IMR-90 (cell line): ENCODE measurements around the gene ZNF593. TPM values are rescaled to one million over a fixed set of nuclear protein-coding genes. Genes with fewer than 3 reads are reported as not detected.

Source experiments
- ATAC-seq: fragments of 200-7000 bp; cut with Tn5 transposase; 2 replicates; pipeline ENCODE4 v1.9.1; 2020; ENCODE audit warnings: low read depth, mild to moderate bottlenecking, moderate library complexity
- BruUV-seq: library from RNA; stranded (reverse); fragments of 400-500 nt; replicated peaks from 2 replicates; lab custom pipeline; 2021; lab: Mats Ljungman, UMichigan
- CTCF ChIA-PET: fragments of 300-600 bp; formaldehyde crosslinking; extraction: SDS; loops from one replicate; lab custom pipeline; 2021; ENCODE audit warnings: antibody characterized with exemption; lab: Yijun Ruan, JAX
- POLR2A ChIA-PET: fragments of 300-600 bp; sonication (Branson Sonifier 250); formaldehyde crosslinking; loops from one replicate; lab custom pipeline; 2022; ENCODE audit warnings: antibody characterized with exemption; ENCODE audit not compliant: unreplicated experiment; lab: Charles Lee
- DNase-seq: peaks from one replicate; pipeline ENCODE4 v3.0.0; 2013
- H2AFZ ChIP-seq: replicated peaks from 2 replicates; pipeline ENCODE3; 2013; ENCODE audit warnings: low read length, mild to moderate bottlenecking; ENCODE audit not compliant: poor library complexity
- H2AK5ac ChIP-seq: 2 replicates; pipeline ENCODE4 v1.6.1; 2013; ENCODE audit warnings: low read depth, low read length, inconsistent platforms
- H2AK9ac ChIP-seq: replicated peaks from 2 replicates; pipeline ENCODE3; 2013; ENCODE audit warnings: mild to moderate bottlenecking, low read depth, low read length, moderate library complexity; ENCODE audit not compliant: poor library complexity
- H2BK120ac ChIP-seq: 2 replicates; pipeline ENCODE4 v1.6.1; 2013; ENCODE audit warnings: low read depth, low read length, inconsistent platforms
- H2BK15ac ChIP-seq: 3 replicates; pipeline ENCODE4 v1.6.1; 2013; ENCODE audit warnings: low read depth, low read length, inconsistent platforms
- H2BK20ac ChIP-seq: 2 replicates; pipeline ENCODE4 v1.6.1; 2013; ENCODE audit warnings: low read depth, mild to moderate bottlenecking, inconsistent platforms, low read length, moderate library complexity
- H2BK5ac ChIP-seq: 2 replicates; pipeline ENCODE4 v1.6.1; 2013; ENCODE audit warnings: mild to moderate bottlenecking, low read depth, low read length, inconsistent platforms; ENCODE audit not compliant: poor library complexity, severe bottlenecking
- H3K14ac ChIP-seq: replicated peaks from 2 replicates; pipeline ENCODE4 v1.6.1; 2013; ENCODE audit warnings: low read depth, low read length, inconsistent platforms
- H3K18ac ChIP-seq: 2 replicates; pipeline ENCODE4 v1.6.1; 2013; ENCODE audit warnings: low read depth, low read length, control low read depth
- H3K23ac ChIP-seq: 2 replicates; pipeline ENCODE4 v1.6.1; 2013; ENCODE audit warnings: low read depth, low read length, inconsistent platforms
- H3K27ac ChIP-seq: 2 replicates; pipeline ENCODE4 v1.5.1; 2013; ENCODE audit warnings: mild to moderate bottlenecking, control low read depth, low read length; ENCODE audit not compliant: insufficient read depth
- H3K27me3 ChIP-seq: 2 replicates; pipeline ENCODE4 v1.6.1; 2013; ENCODE audit warnings: low read length; ENCODE audit not compliant: control insufficient read depth, insufficient read depth
- H3K36me3 ChIP-seq: 2 replicates; pipeline ENCODE4 v1.6.1; 2013; ENCODE audit warnings: low read length, mixed read lengths; ENCODE audit not compliant: control insufficient read depth, insufficient read depth
- H3K4ac ChIP-seq: 2 replicates; pipeline ENCODE4 v1.6.1; 2013; ENCODE audit warnings: low read depth, low read length, inconsistent platforms
- H3K4me1 ChIP-seq: 2 replicates; pipeline ENCODE4 v1.6.1; 2013; ENCODE audit warnings: low read length, mixed read lengths; ENCODE audit not compliant: control insufficient read depth, insufficient read depth
- H3K4me2 ChIP-seq: 2 replicates; pipeline ENCODE4 v1.6.1; 2013; ENCODE audit warnings: low read depth, mild to moderate bottlenecking, control low read depth, low read length, moderate library complexity
- H3K4me3 ChIP-seq: 2 replicates; pipeline ENCODE4 v1.5.1; 2013; ENCODE audit warnings: low read depth, mild to moderate bottlenecking, control low read depth, low read length, moderate library complexity; ENCODE audit not compliant: insufficient read depth
- H3K56ac ChIP-seq: 2 replicates; pipeline ENCODE4 v1.6.1; 2013; ENCODE audit warnings: low read length, inconsistent platforms; ENCODE audit not compliant: insufficient read depth; ENCODE audit errors: extremely low read depth
- H3K79me1 ChIP-seq, 2 experiments: 2 replicates each; pipeline ENCODE4 v1.6.1; 2013; ENCODE audit warnings: low read length in 2 of 2, inconsistent platforms in 1 of 2, low read depth in 1 of 2
- H3K9ac ChIP-seq: 2 replicates; pipeline ENCODE4 v1.6.1; 2013; ENCODE audit warnings: low read depth, low read length, control low read depth
- H3K9me1 ChIP-seq: 2 replicates; pipeline ENCODE4 v1.6.1; 2013; ENCODE audit warnings: low read length, inconsistent platforms; ENCODE audit not compliant: insufficient read depth
- H3K9me3 ChIP-seq: 2 replicates; pipeline ENCODE4 v1.6.1; 2013; ENCODE audit warnings: low read length; ENCODE audit not compliant: control insufficient read depth, insufficient read depth
- H4K20me1 ChIP-seq: 2 replicates; pipeline ENCODE4 v1.6.1; 2013; ENCODE audit warnings: low read length, inconsistent platforms; ENCODE audit not compliant: insufficient read depth
- H4K5ac ChIP-seq: 2 replicates; pipeline ENCODE4 v1.6.1; 2013; ENCODE audit warnings: mild to moderate bottlenecking, low read depth, low read length, control low read depth
- H4K8ac ChIP-seq, 2 experiments: 2 replicates each; pipeline ENCODE4 v1.6.1; 2013; ENCODE audit warnings: low read depth in 2 of 2, low read length in 2 of 2, control low read depth in 1 of 2, inconsistent platforms in 1 of 2
- H4K91ac ChIP-seq: 2 replicates; pipeline ENCODE4 v1.6.1; 2013; ENCODE audit warnings: low read depth, low read length, inconsistent platforms; ENCODE audit not compliant: insufficient read depth
- BHLHE40 ChIP-seq: fragments of 150-350 bp; IDR thresholded peaks from 2 replicates; pipeline ENCODE4 v1.6.1; 2016; ENCODE audit warnings: mild to moderate bottlenecking, low read depth, low read length
- CEBPB ChIP-seq: IDR thresholded peaks from 2 replicates; pipeline ENCODE4 v1.6.1; 2012; ENCODE audit warnings: low read depth, low read length, improper control_type of control experiment
- CHD1 ChIP-seq: IDR thresholded peaks from 2 replicates; pipeline ENCODE4 v1.6.1; 2012; ENCODE audit warnings: low read depth, low read length, improper control_type of control experiment
- CTCF ChIP-seq: conservative IDR thresholded peaks from 2 replicates; pipeline ENCODE4 v1.5.1; 2012; ENCODE audit warnings: mild to moderate bottlenecking, low read depth, low read length, improper control_type of control experiment
- FOS ChIP-seq: fragments of 150-350 bp; IDR thresholded peaks from 2 replicates; pipeline ENCODE4 v1.6.1; 2016; ENCODE audit warnings: low read depth, low read length
- MAZ ChIP-seq: IDR thresholded peaks from 2 replicates; pipeline ENCODE4 v1.6.1; 2012; ENCODE audit warnings: low read depth, mild to moderate bottlenecking, low read length, improper control_type of control experiment, moderate library complexity, borderline replicate concordance
- MXI1 ChIP-seq: IDR thresholded peaks from 2 replicates; pipeline ENCODE4 v1.6.1; 2012; ENCODE audit warnings: low read depth, mild to moderate bottlenecking, low read length, moderate library complexity, borderline replicate concordance
- NFE2L2 ChIP-seq: fragments of 150-350 bp; IDR thresholded peaks from 2 replicates; pipeline ENCODE4 v1.6.1; 2016; ENCODE audit warnings: low read depth, mild to moderate bottlenecking, low read length
- POLR2A ChIP-seq: IDR thresholded peaks from 2 replicates; pipeline ENCODE4 v1.6.1; 2012; ENCODE audit warnings: mild to moderate bottlenecking, low read depth, low read length
- RAD21 ChIP-seq: IDR thresholded peaks from 2 replicates; pipeline ENCODE4 v1.6.1; 2012; ENCODE audit warnings: low read length, improper control_type of control experiment
- RFX5 ChIP-seq: IDR thresholded peaks from 2 replicates; pipeline ENCODE4 v1.8.0; 2012; ENCODE audit warnings: low read depth, mild to moderate bottlenecking, low read length, moderate library complexity
- SMC3 ChIP-seq: fragments of 150-350 bp; IDR thresholded peaks from 2 replicates; pipeline ENCODE4 v1.6.1; 2016; ENCODE audit warnings: low read depth, mild to moderate bottlenecking, antibody characterized with exemption, low read length, moderate library complexity
- WGBS, 2 experiments: methylation state at CpG; one replicate each; pipeline versions ENCODE4 v1.1.5 to v1.1.7; 2013; ENCODE audit warnings: missing lambda C conversion rate in 2 of 2; ENCODE audit not compliant: insufficient read length in 1 of 2; ENCODE audit errors: extremely low coverage in 2 of 2; 5-methylcytosine and 5-hydroxymethylcytosine counted together
- dilution Hi-C: fragments of 300-500 bp; cut with HindIII; formaldehyde crosslinking; loops from one replicate; pipeline ENCODE4 v1.14.3; 2018; ENCODE audit warnings: low sequenced_read_pairs; ENCODE audit not compliant: unreplicated experiment
- in situ Hi-C: fragments of 300-500 bp; cut with MboI; formaldehyde crosslinking; loops from 3 replicates; pipeline ENCODE4 v1.14.3; 2019; ENCODE audit warnings: low sequenced_read_pairs, inconsistent platforms, mixed read lengths
- intact Hi-C: fragments of 100-400 bp; cut with micrococcal nuclease; formaldehyde crosslinking; loops from 2 replicates; pipeline ENCODE4 v1.10.0; 2022
- polyA plus RNA-seq, 3 experiments: library from polyadenylated mRNA; depleted of rRNA; stranded (reverse); fragments of >200 nt; gene quantifications; 2 replicates each; pipeline ENCODE4 v1.2.3, GENCODE V29; 2012; ENCODE audit warnings: low replicate concordance in 1 of 3
- total RNA-seq: library from RNA; depleted of rRNA; stranded (reverse); fragments of >200 nt; gene quantifications from 2 replicates; pipeline ENCODE4 v1.2.3, GENCODE V29; 2012

The ZNF593 gene
- total and polyA plus RNA-seq, 2 of the 4 experiments (the other 2 are of a cell fraction), result 22.2 to 57.7 TPM

GRCh38 chr1:26129778-26130177 is 39.9 kb upstream of the ZNF593 start (continued):
- TF ChIP-seq POLR2A, result no peak
- no peak for TF ChIP-seq RFX5

DNA sequence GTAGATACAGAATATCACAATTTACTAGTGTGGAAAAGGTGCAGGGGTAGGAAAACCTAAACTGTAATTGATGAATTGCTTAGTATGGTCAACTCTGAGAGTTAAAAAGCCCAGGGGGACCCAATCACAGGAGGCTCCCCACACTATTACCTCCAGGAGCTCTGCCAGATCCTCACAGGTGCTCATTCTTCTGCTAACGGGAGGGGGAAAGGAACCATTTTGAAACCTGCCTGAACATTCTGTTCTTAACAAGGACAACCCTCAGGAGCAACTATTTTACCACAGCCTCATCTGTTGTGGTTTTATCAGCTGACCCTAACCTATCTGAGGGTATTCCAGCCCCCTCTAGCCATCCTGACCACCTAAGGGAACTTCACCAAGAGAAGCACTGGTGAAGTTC is 39.0 kb upstream of the ZNF593 start:
- no peak overlapping the region for H3K9ac ChIP-seq
- intact Hi-C loops (no loop called here), in situ Hi-C loops (no loop called here), dilution Hi-C loops (no loop called here)
- no peak overlapping the region for H3K27ac ChIP-seq
- ChIA-PET POLR2A (no interaction called here), CTCF (interaction anchor here (1.3 kb wide), 1 partner anchor 15 kb away, joined by 4 read pairs; no protein-coding TSS in a partner anchor)
- H2AK9ac ChIP-seq, result no peak overlapping the region
- 0 out of 2 replicates have a peak, but pooled peaks cover 1% of the 10 kb centered on the region for H3K4me1 ChIP-seq
- no peak overlapping the region for H3K4ac ChIP-seq
- H4K91ac ChIP-seq, result no peak overlapping the region
- DNase-seq, result no peak
- WGBS, 2 experiments, result no CpG with 5 or more reads among the region's 1 CpG
- no peak overlapping the region for H3K4me3 ChIP-seq
- H2AK5ac ChIP-seq, result no peak overlapping the region
- TF ChIP-seq RAD21 (no peak), CEBPB (no peak), FOS (no peak), MAZ (no peak), CTCF (no peak), MXI1 (no peak), NFE2L2 (no peak), CHD1 (no peak), RFX5 (no peak), SMC3 (no peak), POLR2A (no peak), BHLHE40 (no peak)
- H3K14ac ChIP-seq, result no peak overlapping the region
- no peak for ATAC-seq
- no peak overlapping the region for H2BK15ac ChIP-seq
- H3K56ac ChIP-seq, result no peak overlapping the region
- no peak overlapping the region for H2BK5ac ChIP-seq
- no peak overlapping the region for H3K18ac ChIP-seq
- H4K20me1 ChIP-seq, result no peaks in the 10 kb centered on the region
- H3K9me3 ChIP-seq, result no peaks in the 10 kb centered on the region
- H2BK120ac ChIP-seq, result no peak overlapping the region
- H2BK20ac ChIP-seq, result no peak overlapping the region
- H2AFZ ChIP-seq, result no peak overlapping the region
- H3K23ac ChIP-seq, result no peak overlapping the region
- H3K27me3 ChIP-seq, result peaks cover 11% of the 10 kb centered on the region
- no TSS peak for BruUV-seq
- no peaks in the 10 kb centered on the region for H3K79me1 ChIP-seq
- H3K36me3 ChIP-seq, result no peaks in the 10 kb centered on the region
- no peak overlapping the region for H3K4me2 ChIP-seq
- no peaks in the 10 kb centered on the region for H3K9me1 ChIP-seq
- no peak overlapping the region for H4K8ac ChIP-seq
- H4K5ac ChIP-seq, result no peak overlapping the region
